Stimulated activated CD4-positive, alpha-beta T cell treated with anti-CD3 and anti-CD28 coated beads, Interleukin-4, amount 100 ng/mL, for 4 hours (primary cell): ENCODE results near the gene PDCD10.

ENCODE experiments used
- DNase-seq, 2 experiments: peaks; one replicate each; pipeline ENCODE4 v3.0.0-alpha.2; 2020

PDCD10 gene

DNA sequence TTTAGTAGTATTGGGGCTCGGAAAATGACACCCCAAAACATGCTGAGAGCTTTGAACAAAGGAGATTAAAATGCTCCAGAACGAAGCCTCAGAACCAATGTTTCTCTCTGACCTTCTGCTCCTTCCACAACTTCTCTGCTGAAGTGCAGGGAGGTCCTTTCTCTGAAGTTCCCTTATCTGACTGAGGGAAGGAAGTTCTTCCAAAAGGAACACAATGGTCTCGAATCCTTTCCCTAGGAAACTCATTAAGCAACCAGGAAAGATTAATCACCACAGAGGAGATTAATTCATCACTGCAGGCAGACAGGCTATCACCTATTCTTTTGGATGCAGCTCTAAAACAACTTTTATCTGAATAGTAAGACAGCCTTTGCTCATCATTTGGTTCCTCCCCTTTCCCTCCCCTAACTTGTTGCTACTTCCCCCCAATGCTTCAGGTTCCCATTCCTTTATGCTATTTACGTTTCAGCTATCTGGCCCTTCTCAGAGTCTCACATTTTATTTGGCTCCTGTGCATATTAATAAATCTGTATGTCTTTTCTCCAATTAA lies 62.7 kb downstream of the PDCD10 start:
- no peak for DNase-seq

DNA sequence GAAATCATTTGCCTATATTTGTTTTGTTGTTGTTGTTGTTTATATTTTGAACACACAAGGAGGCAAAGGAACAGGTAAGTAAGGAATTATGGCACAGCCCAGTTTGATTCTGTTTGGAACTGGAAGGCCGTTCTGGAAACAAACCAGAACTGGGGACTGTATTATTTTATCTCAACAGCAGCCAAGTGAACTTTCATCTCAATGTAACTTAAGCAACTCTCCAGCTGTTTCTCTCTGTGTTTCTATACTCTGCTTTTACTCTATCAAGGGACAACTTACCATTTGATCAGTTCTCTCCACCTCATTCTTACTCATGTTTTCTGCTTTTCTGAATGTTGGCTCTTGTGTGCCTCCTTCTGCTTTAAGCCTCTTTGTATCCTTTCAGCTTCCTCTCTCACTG lies 65.0 kb downstream of the PDCD10 start:
- no peak for DNase-seq

DNA sequence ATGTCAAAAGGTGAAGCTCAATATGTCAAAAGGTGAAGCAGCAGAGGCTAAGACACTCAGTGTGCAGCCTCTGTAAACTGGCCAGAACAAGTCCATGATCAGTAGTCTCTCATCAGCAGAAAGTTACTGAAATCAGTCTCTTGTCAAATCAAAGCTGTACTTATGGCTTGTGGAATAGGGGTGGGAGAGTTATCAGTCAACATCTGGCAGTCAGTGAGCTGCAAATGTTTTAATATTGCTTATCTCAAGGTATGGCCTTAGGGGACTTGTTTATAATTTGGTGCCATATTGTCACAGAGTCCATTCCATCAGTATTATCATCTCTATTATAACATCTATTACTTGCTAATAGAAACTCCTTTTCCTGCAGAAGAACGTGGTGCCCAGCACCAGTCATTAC lies 66.0 kb downstream of the PDCD10 start:
- no peak for DNase-seq

DNA sequence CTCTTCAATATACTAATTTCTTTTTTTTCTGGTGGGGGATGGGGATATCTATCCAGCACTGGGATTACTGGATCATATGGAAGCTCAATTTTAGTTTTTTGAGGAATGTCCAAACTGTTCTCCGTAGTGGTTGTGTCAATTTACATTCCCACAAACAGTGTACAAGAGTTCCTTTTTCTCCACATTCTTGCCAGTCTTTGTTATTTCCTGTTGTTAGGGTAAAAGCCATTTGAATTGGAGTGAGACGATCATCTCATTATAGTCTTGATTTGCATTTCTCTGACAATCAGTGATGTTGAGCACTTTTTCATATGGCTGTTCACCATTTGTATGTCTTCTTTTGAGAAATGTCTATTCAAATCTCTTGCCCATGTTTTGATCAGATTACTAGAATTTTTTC lies 68.1 kb downstream of the PDCD10 start:
- no peak for DNase-seq

GRCh38 chr3:167662919-167663400 lies 71.7 kb downstream of the PDCD10 start:
- DNase-seq, result no peak

GRCh38 chr3:167657684-167658225 lies 76.9 kb downstream of the PDCD10 start:
- DNase-seq, result no peak

- no peak for DNase-seq
These were observed 77.9 kb downstream of the PDCD10 start for GRCh38 chr3:167656821-167657220.

DNA sequence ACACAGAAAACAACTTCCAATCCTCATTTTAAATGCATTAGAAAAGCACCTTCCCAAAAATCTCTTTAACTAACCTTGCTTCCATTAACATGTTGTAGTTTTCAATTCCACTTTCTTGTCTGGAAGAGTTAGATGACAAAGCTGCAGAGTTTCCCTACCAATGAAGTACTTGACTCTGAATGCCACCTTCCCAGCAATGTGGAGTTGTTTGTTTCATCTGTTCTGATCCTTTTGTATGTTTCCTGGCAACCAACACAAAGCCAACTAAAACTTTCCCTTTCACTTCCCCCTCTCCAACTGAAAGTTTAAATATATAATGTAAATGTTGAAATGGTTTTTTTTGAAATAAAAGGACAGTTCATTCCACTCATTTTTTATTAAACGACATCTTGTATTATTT lies 80.9 kb downstream of the PDCD10 start, which contains the start of gene WDR49:
Gene WDR49, minus strand, starts transcription at position 183 of the 400 bp plus-strand sequence. CDS start 517 bp downstream, outside the sequence.
- no peak for DNase-seq

DNA sequence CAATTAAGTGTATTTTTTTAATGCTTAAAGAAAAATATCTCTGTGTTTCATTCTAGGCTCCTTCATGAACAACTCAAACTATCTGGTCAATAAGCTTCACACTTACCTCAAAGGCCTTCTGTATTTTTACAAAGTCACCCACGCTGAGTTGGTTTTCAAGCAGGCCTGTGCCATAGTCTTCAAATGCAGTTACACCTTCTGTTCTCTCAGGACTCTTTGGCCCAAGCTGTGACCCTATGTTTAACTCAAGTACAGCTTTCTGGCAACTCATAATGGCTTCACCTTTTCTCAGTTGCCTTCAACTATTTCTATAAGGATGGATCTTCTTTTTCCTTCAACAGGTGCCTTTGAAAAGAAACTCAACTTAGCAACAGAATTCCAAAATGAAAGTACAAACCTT lies 81.5 kb downstream of the PDCD10 start:
- no peak for DNase-seq

DNA sequence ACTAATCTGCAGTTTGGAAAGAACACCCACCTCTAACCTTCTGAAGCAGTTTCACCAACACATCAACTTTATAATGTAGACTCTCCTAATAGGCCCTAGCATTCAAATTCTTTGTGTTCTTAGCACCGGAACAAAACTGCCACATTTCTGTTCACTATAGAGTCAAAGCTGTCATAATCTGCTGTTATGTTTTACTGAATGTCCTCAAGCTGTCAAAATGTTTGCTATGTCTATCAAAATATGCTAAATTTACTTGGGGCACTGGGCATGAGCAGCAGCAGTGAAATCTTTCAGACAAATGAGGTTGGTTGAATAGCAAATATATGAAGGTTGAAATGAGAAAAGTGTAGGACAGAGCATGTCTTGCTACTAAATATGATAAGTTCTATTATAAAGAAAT lies 82.9 kb downstream of the PDCD10 start:
- DNase-seq, result no peak

DNA sequence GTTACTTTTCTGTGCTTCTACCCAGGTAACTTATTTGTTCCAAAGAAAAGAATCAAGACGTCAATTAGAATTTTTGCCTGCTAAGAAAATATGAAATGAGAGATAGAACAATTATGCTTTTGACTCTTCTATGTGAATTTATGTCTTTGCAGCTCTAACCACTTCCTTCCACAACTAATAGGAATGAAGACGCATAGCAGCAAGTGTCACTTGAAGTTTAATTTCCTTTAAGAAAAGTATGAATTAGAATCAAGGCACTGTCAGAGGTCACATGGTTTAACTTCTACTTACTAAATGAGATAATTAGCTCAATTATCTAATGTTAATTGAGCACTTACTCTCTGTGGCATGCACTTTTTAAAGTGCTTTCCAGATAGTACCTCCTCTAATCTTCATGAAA lies 84.2 kb downstream of the PDCD10 start:
- DNase-seq, result no peak

DNA sequence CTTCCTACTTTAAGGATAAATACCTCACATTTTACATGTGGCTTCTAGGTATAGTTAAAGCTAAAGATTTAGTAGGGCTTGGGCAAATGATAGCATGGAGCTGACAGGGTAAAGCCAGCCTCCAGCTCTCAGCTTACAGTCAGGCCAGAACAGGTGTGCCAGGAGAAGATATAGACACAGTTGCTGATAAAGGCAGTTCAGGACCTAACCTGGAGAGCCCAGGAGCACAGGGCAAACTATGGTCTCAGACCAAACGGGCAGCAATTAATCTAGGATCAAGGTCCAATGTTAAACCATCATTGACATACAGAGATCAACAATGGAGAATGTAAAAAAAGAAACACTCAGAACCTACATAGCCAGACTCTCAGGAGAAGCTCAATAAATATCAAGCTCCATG lies 84.9 kb downstream of the PDCD10 start:
- DNase-seq, result no peak

GRCh38 chr3:167644611-167645010 lies 90.1 kb downstream of the PDCD10 start:
- DNase-seq, result no peak
